GM12801 (cell line): Measurements from ENCODE around the gene GTSE1.

Experiments used
- CTCF ChIP-seq: IDR thresholded peaks from one replicate; pipeline ENCODE4 v1.5.1; 2011; ENCODE audit warnings: control low read depth; ENCODE audit not compliant: insufficient read length; ENCODE audit errors: extremely low read depth

The GTSE1 gene

GRCh38 chr22:46256358-46256958 is 40.2 kb upstream of the GTSE1 start:
- TF ChIP-seq CTCF = no peak

- no peak for TF ChIP-seq CTCF
These were observed 37.3 kb upstream of the GTSE1 start for GRCh38 chr22:46259374-46259773.

- TF ChIP-seq CTCF = no peak
These were observed 36.6 kb upstream of the GTSE1 start for GRCh38 chr22:46260038-46260437.

GRCh38 chr22:46262449-46263215 is 34.0 kb upstream of the GTSE1 start:
- TF ChIP-seq CTCF = no peak

- no peak for TF ChIP-seq CTCF
These were observed 33.5 kb upstream of the GTSE1 start, which contains the start of gene PKDREJ for GRCh38 chr22:46263216-46263590. Gene PKDREJ, minus strand, starts transcription at chr22:46263343. Its CDS starts 21 bp downstream, at chr22:46263322.

- no peak for TF ChIP-seq CTCF
These were observed 29.0 kb upstream of the GTSE1 start, which contains the start of gene TTC38 for GRCh38 chr22:46267431-46268279. Gene TTC38, plus strand, starts transcription at chr22:46268008. Its CDS starts 32 bp downstream, at chr22:46268040.

- TF ChIP-seq CTCF = no peak
These were observed 27.1 kb upstream of the GTSE1 start for GRCh38 chr22:46269564-46269963.
